ENCODE results near the gene RTRAF. TPM values are rescaled to one million over a fixed set of nuclear protein-coding genes. Genes with fewer than 3 reads are reported as not detected.

The RTRAF gene
- total and polyA plus RNA-seq, 9 donors, result 47.4 to 223 (median 157) TPM

DNA sequence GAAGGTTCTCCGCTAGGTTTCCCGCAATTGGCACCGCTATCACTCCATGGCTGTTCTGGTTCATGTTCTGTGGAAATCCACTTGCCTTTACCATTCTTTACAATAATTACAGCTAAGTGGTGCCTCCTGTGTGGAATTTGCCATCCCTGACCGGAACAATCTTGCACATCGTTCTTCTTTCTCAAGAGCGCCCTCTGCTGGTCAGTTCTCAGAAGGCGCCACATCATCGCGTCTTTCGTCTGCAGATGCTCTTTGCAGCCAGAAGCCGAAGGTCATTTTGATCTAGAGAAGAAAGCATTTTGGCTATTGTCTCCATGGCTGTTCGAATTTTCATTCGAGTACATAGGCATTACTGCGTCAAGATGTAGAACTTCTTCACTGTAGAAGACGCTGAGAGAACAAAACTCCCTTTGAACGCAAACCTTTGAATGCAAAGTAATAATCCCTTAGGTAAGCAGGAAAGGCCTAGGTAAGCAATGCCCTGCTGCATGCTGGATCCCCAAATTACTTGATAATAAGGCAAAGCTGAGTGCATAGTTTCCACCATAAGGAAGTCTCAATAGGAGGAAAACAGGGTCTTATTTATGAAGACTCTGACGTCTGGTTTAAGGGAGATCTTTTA, 10.1 kb upstream of the RTRAF start:
- H3K27ac ChIP-seq, result no peak overlapping the region
- WGBS, 3 donors, result 25 to 27% (median 27%) methylated on average over 17 of the region's 17 CpGs
- intact Hi-C loops (cut with DNase I), result loop anchor here in 2 of 4 donors (5.0 to 10.0 kb wide), 2 partner anchors 104 to 697 kb away; no protein-coding TSS in a partner anchor

DNA sequence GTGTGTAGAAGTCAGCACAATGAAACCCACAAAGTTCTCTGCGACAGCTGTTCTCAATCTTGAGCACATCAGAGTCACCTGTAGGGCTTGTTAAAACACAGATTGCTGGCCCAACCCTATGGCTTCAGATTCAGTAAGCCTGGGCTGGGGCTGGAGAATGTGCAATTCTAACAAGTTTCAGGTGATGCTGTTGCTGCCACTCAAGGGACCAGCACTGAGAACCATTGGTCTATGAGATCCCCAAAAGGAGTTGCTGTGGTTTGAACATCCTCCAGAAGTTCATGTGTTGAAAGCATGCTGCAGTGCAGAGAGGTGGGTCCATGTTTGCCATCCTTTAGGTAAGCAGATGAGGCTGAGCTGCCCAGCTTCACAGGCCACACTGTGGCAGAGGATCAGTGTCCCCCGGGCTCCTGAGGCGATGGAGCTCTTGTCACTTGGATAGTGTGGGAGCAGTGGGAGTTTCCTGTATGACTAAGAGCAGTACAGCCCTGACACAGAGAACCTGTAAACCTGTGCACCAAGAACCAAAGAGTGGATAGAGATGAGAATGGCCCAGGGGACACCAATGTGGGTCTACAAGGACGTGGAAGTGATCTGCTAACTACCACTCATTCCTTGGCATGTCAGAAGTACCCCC, 8.0 kb upstream of the RTRAF start:
- TF ChIP-seq, protein P1, sequence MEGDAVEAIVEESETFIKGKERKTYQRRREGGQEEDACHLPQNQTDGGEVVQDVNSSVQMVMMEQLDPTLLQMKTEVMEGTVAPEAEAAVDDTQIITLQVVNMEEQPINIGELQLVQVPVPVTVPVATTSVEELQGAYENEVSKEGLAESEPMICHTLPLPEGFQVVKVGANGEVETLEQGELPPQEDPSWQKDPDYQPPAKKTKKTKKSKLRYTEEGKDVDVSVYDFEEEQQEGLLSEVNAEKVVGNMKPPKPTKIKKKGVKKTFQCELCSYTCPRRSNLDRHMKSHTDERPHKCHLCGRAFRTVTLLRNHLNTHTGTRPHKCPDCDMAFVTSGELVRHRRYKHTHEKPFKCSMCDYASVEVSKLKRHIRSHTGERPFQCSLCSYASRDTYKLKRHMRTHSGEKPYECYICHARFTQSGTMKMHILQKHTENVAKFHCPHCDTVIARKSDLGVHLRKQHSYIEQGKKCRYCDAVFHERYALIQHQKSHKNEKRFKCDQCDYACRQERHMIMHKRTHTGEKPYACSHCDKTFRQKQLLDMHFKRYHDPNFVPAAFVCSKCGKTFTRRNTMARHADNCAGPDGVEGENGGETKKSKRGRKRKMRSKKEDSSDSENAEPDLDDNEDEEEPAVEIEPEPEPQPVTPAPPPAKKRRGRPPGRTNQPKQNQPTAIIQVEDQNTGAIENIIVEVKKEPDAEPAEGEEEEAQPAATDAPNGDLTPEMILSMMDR (IDR thresholded peaks at IDR 0.05), result no peak
- TF ChIP-seq EP300 (IDR thresholded peaks at IDR 0.05) (no peak), POLR2A (IDR thresholded peaks at IDR 0.05) (no peak)
- 88 to 95% (median 94%) methylated on average over 4 of the region's 4 CpGs for WGBS, 3 donors
- H3K36me3 ChIP-seq, result no peaks in the 10 kb centered on the region

More for the DNA sequence above, 10.1 kb upstream of the RTRAF start:
- no peak for TF ChIP-seq POLR2A (IDR thresholded peaks at IDR 0.05)
- no peak for TF ChIP-seq EP300 (IDR thresholded peaks at IDR 0.05)
- TF ChIP-seq, protein P1 (IDR thresholded peaks at IDR 0.05), result peak; percentile 64 to 72 (median 69)
- Histone ChIP-seq H3K9me3 (no peaks in the 10 kb centered on the region), H3K4me1 (ENCODE audit: insufficient read depth) (peaks cover 3% of the 10 kb centered on the region), H3K4me3 (no peak overlapping the region), H3K36me3 (no peaks in the 10 kb centered on the region), H3K27me3 (no peaks in the 10 kb centered on the region)
- peak; percentile 69 to 85 (median 82) for DNase-seq

DNA sequence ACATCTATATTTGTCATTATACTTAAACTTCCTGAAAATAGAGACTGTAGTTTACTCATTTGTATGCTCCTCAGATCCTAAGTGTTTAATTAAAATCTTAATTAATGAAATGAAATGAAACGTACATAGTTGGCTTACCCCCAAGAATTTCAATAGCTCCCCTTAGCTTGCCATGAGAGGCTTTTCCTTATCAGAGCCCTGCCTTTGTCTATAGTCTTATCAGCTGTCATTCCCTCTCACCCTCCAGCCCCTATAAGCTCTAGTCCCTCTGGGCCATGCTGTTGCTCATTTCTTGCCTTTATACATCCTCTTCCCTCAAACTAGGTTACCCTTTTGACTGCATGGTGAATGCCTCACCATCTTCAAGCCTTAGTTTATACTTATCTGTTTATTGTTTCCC, 1.1 kb upstream of the RTRAF start:
- no peak overlapping the region for H3K27ac ChIP-seq
- H3K4me1 ChIP-seq (ENCODE audit: insufficient read depth), result peaks cover 3% of the 10 kb centered on the region
- no peaks in the 10 kb centered on the region for H3K27me3 ChIP-seq
- 74 to 83% (median 77%) methylated on average over 1 of the region's 1 CpG for WGBS, 3 donors
- no peaks in the 10 kb centered on the region for H3K9me3 ChIP-seq
- intact Hi-C loops (cut with DNase I), result no loop called here
- TF ChIP-seq, protein P1 (IDR thresholded peaks at IDR 0.05), result no peak
- TF ChIP-seq POLR2A (IDR thresholded peaks at IDR 0.05) (no peak), EP300 (IDR thresholded peaks at IDR 0.05) (no peak)
- DNase-seq, result no peak
- no peak overlapping the region for H3K4me3 ChIP-seq
- H3K36me3 ChIP-seq, result no peaks in the 10 kb centered on the region

More for the DNA sequence above, 8.0 kb upstream of the RTRAF start:
- Histone ChIP-seq H3K4me1 (ENCODE audit: insufficient read depth) (peaks cover 3% of the 10 kb centered on the region), H3K9me3 (no peaks in the 10 kb centered on the region), H3K27me3 (no peaks in the 10 kb centered on the region), H3K27ac (no peak overlapping the region), H3K4me3 (no peak overlapping the region)
- no peak for DNase-seq
- intact Hi-C loops (cut with DNase I), result no loop called here

DNA sequence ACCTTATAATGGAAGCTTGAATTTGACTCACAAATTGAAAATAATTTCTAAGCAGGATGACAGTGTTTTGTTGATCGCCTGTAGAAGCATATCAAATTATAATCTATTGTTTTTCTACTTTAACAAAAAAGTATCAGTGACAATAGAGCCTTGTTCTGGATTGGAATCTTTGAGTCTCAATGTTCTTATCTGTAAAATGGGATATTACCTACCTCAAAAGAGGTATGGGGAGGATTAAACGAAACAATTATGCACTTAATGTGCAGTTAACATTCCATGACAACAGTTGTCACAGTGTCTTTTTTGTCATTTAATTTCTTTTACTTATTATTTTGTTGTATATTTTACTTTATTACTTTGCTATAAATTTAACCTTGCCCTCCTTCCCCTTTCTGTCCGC, 1.1 kb downstream of the RTRAF start:
- no peak for DNase-seq
- TF ChIP-seq EP300 (IDR thresholded peaks at IDR 0.05), result no peak
- TF ChIP-seq POLR2A (IDR thresholded peaks at IDR 0.05), result no peak
- TF ChIP-seq, protein P1 (IDR thresholded peaks at IDR 0.05), result no peak
- Histone ChIP-seq H3K27me3 (no peaks in the 10 kb centered on the region), H3K9me3 (no peaks in the 10 kb centered on the region), H3K27ac (no peak overlapping the region), H3K4me3 (no peak overlapping the region), H3K36me3 (no peaks in the 10 kb centered on the region), H3K4me1 (ENCODE audit: insufficient read depth) (peaks cover 3% of the 10 kb centered on the region)
- 65 to 73% (median 69%) methylated on average over 3 of the region's 3 CpGs for WGBS, 3 donors
- intact Hi-C loops (cut with DNase I), result loop anchor here in 2 of 4 donors (5.0 kb wide), 3 partner anchors 77 to 322 kb away; partner anchors contain the start of genes NID2 (in 1 of the 2) and PTGER2 (in 1 of the 2)

Data from ovary (tissue), 9 donors.